HEK293 (cell line): ENCODE data around the gene MCM3AP.

Experiments used
- BCL11B ChIP-seq: fragments of 450-650 bp; formaldehyde crosslinking; IDR thresholded peaks from 2 replicates; pipeline ENCODE4 v1.5.1; 2016; ENCODE audit warnings: low read depth, missing biosample characterization, missing genetic modification characterization
- BCL6B ChIP-seq: fragments of 450-650 bp; formaldehyde crosslinking; IDR thresholded peaks from 2 replicates; pipeline ENCODE4 v1.5.1; 2017; ENCODE audit warnings: missing biosample characterization, missing genetic modification characterization
- GLI2 ChIP-seq: fragments of 450-650 bp; formaldehyde crosslinking; IDR thresholded peaks from 2 replicates; pipeline ENCODE4; 2017; ENCODE audit warnings: missing biosample characterization, missing genetic modification characterization, low read depth, borderline replicate concordance
- GLIS2 ChIP-seq: fragments of 450-650 bp; formaldehyde crosslinking; IDR thresholded peaks from 2 replicates; pipeline ENCODE4 v1.5.1; 2016; ENCODE audit warnings: missing biosample characterization, missing genetic modification characterization
- SETDB1 ChIP-seq: IDR thresholded peaks from one replicate; pipeline ENCODE4 v1.6.1; 2017; ENCODE audit warnings: mild to moderate bottlenecking, low read length, moderate library complexity, mixed read lengths; ENCODE audit not compliant: insufficient read length
- TCF7L2 ChIP-seq: IDR thresholded peaks from 2 replicates; pipeline ENCODE4 v1.6.1; 2011; ENCODE audit warnings: low read depth, mild to moderate bottlenecking, inconsistent platforms, low read length, moderate library complexity, borderline replicate concordance
- ZBTB21 ChIP-seq: fragments of 450-650 bp; formaldehyde crosslinking; IDR thresholded peaks from 2 replicates; pipeline ENCODE4 v1.5.1; 2017; ENCODE audit warnings: missing biosample characterization, missing genetic modification characterization
- ZNF10 ChIP-seq: fragments of 450-650 bp; formaldehyde crosslinking; IDR thresholded peaks from 2 replicates; pipeline ENCODE4 v1.5.1; 2017; ENCODE audit warnings: missing biosample characterization, missing genetic modification characterization
- ZNF112 ChIP-seq: fragments of 450-650 bp; formaldehyde crosslinking; IDR thresholded peaks from 2 replicates; pipeline ENCODE4 v1.5.0; 2017; ENCODE audit warnings: missing biosample characterization, missing genetic modification characterization
- ZNF114 ChIP-seq: fragments of 450-650 bp; formaldehyde crosslinking; IDR thresholded peaks from 2 replicates; pipeline ENCODE4 v1.5.0; 2017; ENCODE audit warnings: missing biosample characterization, missing genetic modification characterization
- ZNF184 ChIP-seq: fragments of 450-650 bp; IDR thresholded peaks from 2 replicates; pipeline ENCODE4 v1.5.1; 2018; ENCODE audit warnings: missing biosample characterization, mild to moderate bottlenecking, missing genetic modification characterization
- ZNF239 ChIP-seq: fragments of 450-650 bp; formaldehyde crosslinking; IDR thresholded peaks from 2 replicates; pipeline ENCODE4 v1.5.1; 2016; ENCODE audit warnings: missing biosample characterization, missing genetic modification characterization
- ZNF248 ChIP-seq: fragments of 450-650 bp; formaldehyde crosslinking; IDR thresholded peaks from 2 replicates; pipeline ENCODE4 v1.5.1; 2017; ENCODE audit warnings: missing biosample characterization, missing genetic modification characterization
- ZNF26 ChIP-seq: fragments of 450-650 bp; formaldehyde crosslinking; IDR thresholded peaks from 2 replicates; pipeline ENCODE4 v1.5.1; 2016; ENCODE audit warnings: missing biosample characterization, missing genetic modification characterization
- ZNF266 ChIP-seq: fragments of 450-650 bp; formaldehyde crosslinking; IDR thresholded peaks from 2 replicates; pipeline ENCODE4 v1.5.1; 2016; ENCODE audit warnings: missing biosample characterization, missing genetic modification characterization, low read depth
- ZNF530 ChIP-seq: fragments of 450-650 bp; formaldehyde crosslinking; IDR thresholded peaks from 2 replicates; pipeline ENCODE4 v1.5.1; 2016; ENCODE audit warnings: low read depth, missing biosample characterization, missing genetic modification characterization
- ZNF555 ChIP-seq: fragments of 450-650 bp; formaldehyde crosslinking; conservative IDR thresholded peaks from 2 replicates; pipeline ENCODE4 v1.5.1; 2017; ENCODE audit warnings: missing biosample characterization, mild to moderate bottlenecking, missing genetic modification characterization, inconsistent platforms
- ZNF558 ChIP-seq: fragments of 450-650 bp; formaldehyde crosslinking; IDR thresholded peaks from 2 replicates; pipeline ENCODE4 v1.5.1; 2016; ENCODE audit warnings: missing biosample characterization, missing genetic modification characterization
- ZNF624 ChIP-seq: fragments of 450-650 bp; formaldehyde crosslinking; IDR thresholded peaks from 2 replicates; pipeline ENCODE4 v1.5.1; 2017; ENCODE audit warnings: missing biosample characterization, missing genetic modification characterization
- ZSCAN23 ChIP-seq: fragments of 450-650 bp; formaldehyde crosslinking; IDR thresholded peaks from 2 replicates; pipeline ENCODE4 v1.5.1; 2016; ENCODE audit warnings: missing biosample characterization, missing genetic modification characterization
- ZSCAN4 ChIP-seq: fragments of 450-650 bp; formaldehyde crosslinking; IDR thresholded peaks from 2 replicates; pipeline ENCODE4 v1.5.1; 2017; ENCODE audit warnings: missing biosample characterization, missing genetic modification characterization
- TF ChIP-seq, protein P1 (sequence below): fragments of 450-650 bp; formaldehyde crosslinking; IDR thresholded peaks from 2 replicates; pipeline ENCODE4 v1.5.1; 2017; ENCODE audit warnings: missing biosample characterization, missing genetic modification characterization
- TF ChIP-seq, protein P2 (sequence below): fragments of 450-650 bp; formaldehyde crosslinking; IDR thresholded peaks from 2 replicates; pipeline ENCODE4 v1.5.1; 2016; ENCODE audit warnings: missing biosample characterization, missing genetic modification characterization
- TF ChIP-seq, protein P3 (sequence below): fragments of 450-650 bp; formaldehyde crosslinking; conservative IDR thresholded peaks from 2 replicates; pipeline ENCODE4 v1.5.1; 2016; ENCODE audit warnings: low read depth, missing biosample characterization, missing genetic modification characterization
- TF ChIP-seq, protein P4 (sequence below): fragments of 450-650 bp; formaldehyde crosslinking; IDR thresholded peaks from 2 replicates; pipeline ENCODE4 v1.5.1; 2016; ENCODE audit warnings: missing biosample characterization, missing genetic modification characterization
- TF ChIP-seq, protein P5 (sequence below): fragments of 450-650 bp; formaldehyde crosslinking; IDR thresholded peaks from 2 replicates; pipeline ENCODE4 v1.5.1; 2017; ENCODE audit warnings: missing biosample characterization, missing genetic modification characterization

The MCM3AP gene

DNA sequence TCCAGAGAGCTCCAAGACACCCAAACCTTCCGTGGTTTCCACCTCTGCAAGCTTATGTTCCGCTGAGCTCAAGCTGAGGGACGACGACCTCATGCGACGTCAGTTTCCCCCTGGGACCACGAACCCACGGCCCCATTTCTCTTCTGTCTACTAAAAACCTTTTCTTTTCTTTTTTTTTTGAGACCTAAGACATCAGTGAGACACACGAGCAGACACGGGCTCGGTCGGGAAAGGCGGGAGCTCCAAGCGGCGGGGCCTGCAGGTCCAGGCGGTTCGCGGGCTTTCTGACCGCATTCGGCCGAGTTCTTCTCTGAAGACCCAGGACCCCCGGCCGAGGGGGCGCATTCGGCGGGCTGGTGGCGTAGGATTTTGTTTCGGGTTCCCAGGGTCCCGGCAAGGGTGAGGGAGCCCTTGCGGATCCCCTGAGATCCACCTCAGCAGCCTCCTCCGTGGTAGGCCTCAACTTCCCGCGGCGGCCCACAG, 37.9 kb upstream of the MCM3AP start (continued):
- TF ChIP-seq BCL6B (tag by site-specific recombination) (no peak), ZNF239 (0 out of 2 replicates have a peak, but pooled peaks have one; percentile 15), ZNF555 (tag by site-specific recombination) (no peak), ZNF112 (no peak), ZNF624 (tag by site-specific recombination) (peak; percentile 69; the same call in 1 of the 2 replicates), ZNF530 (no peak), TCF7L2 (no peak), ZNF266 (tag by site-specific recombination) (0 out of 2 replicates have a peak, but pooled peaks have one; percentile 44), ZNF184 (tag by site-specific recombination) (peak; percentile 21; the same call in 1 of the 2 replicates), ZNF558 (tag by site-specific recombination) (no peak), ZBTB21 (tag by site-specific recombination) (0 out of 2 replicates have a peak, but pooled peaks have one; percentile 44), ZNF114 (tag by site-specific recombination) (no peak), ZNF26 (tag by site-specific recombination) (no peak), GLI2 (no peak), ZNF10 (tag by site-specific recombination) (no peak), ZNF248 (no peak), GLIS2 (tag by site-specific recombination) (no peak), ZSCAN4 (tag by site-specific recombination) (no peak), BCL11B (peak; percentile 46; the same call in 1 of the 2 replicates), SETDB1 (no peak), ZSCAN23 (tag by site-specific recombination) (0 out of 2 replicates have a peak, but pooled peaks have one; percentile 73)
- TF ChIP-seq, protein P1, sequence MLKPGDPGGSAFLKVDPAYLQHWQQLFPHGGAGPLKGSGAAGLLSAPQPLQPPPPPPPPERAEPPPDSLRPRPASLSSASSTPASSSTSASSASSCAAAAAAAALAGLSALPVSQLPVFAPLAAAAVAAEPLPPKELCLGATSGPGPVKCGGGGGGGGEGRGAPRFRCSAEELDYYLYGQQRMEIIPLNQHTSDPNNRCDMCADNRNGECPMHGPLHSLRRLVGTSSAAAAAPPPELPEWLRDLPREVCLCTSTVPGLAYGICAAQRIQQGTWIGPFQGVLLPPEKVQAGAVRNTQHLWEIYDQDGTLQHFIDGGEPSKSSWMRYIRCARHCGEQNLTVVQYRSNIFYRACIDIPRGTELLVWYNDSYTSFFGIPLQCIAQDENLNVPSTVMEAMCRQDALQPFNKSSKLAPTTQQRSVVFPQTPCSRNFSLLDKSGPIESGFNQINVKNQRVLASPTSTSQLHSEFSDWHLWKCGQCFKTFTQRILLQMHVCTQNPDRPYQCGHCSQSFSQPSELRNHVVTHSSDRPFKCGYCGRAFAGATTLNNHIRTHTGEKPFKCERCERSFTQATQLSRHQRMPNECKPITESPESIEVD: no peak
- TF ChIP-seq, protein P2, sequence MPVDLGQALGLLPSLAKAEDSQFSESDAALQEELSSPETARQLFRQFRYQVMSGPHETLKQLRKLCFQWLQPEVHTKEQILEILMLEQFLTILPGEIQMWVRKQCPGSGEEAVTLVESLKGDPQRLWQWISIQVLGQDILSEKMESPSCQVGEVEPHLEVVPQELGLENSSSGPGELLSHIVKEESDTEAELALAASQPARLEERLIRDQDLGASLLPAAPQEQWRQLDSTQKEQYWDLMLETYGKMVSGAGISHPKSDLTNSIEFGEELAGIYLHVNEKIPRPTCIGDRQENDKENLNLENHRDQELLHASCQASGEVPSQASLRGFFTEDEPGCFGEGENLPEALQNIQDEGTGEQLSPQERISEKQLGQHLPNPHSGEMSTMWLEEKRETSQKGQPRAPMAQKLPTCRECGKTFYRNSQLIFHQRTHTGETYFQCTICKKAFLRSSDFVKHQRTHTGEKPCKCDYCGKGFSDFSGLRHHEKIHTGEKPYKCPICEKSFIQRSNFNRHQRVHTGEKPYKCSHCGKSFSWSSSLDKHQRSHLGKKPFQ (tag by site-specific recombination): no peak
- TF ChIP-seq, protein P3, sequence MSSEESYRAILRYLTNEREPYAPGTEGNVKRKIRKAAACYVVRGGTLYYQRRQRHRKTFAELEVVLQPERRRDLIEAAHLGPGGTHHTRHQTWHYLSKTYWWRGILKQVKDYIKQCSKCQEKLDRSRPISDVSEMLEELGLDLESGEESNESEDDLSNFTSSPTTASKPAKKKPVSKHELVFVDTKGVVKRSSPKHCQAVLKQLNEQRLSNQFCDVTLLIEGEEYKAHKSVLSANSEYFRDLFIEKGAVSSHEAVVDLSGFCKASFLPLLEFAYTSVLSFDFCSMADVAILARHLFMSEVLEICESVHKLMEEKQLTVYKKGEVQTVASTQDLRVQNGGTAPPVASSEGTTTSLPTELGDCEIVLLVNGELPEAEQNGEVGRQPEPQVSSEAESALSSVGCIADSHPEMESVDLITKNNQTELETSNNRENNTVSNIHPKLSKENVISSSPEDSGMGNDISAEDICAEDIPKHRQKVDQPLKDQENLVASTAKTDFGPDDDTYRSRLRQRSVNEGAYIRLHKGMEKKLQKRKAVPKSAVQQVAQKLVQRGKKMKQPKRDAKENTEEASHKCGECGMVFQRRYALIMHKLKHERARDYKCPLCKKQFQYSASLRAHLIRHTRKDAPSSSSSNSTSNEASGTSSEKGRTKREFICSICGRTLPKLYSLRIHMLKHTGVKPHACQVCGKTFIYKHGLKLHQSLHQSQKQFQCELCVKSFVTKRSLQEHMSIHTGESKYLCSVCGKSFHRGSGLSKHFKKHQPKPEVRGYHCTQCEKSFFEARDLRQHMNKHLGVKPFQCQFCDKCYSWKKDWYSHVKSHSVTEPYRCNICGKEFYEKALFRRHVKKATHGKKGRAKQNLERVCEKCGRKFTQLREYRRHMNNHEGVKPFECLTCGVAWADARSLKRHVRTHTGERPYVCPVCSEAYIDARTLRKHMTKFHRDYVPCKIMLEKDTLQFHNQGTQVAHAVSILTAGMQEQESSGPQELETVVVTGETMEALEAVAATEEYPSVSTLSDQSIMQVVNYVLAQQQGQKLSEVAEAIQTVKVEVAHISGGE (tag by site-specific recombination): peak; percentile 28
- TF ChIP-seq, protein P4, sequence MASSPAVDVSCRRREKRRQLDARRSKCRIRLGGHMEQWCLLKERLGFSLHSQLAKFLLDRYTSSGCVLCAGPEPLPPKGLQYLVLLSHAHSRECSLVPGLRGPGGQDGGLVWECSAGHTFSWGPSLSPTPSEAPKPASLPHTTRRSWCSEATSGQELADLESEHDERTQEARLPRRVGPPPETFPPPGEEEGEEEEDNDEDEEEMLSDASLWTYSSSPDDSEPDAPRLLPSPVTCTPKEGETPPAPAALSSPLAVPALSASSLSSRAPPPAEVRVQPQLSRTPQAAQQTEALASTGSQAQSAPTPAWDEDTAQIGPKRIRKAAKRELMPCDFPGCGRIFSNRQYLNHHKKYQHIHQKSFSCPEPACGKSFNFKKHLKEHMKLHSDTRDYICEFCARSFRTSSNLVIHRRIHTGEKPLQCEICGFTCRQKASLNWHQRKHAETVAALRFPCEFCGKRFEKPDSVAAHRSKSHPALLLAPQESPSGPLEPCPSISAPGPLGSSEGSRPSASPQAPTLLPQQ (tag by site-specific recombination): peak; percentile 9
- TF ChIP-seq, protein P5, sequence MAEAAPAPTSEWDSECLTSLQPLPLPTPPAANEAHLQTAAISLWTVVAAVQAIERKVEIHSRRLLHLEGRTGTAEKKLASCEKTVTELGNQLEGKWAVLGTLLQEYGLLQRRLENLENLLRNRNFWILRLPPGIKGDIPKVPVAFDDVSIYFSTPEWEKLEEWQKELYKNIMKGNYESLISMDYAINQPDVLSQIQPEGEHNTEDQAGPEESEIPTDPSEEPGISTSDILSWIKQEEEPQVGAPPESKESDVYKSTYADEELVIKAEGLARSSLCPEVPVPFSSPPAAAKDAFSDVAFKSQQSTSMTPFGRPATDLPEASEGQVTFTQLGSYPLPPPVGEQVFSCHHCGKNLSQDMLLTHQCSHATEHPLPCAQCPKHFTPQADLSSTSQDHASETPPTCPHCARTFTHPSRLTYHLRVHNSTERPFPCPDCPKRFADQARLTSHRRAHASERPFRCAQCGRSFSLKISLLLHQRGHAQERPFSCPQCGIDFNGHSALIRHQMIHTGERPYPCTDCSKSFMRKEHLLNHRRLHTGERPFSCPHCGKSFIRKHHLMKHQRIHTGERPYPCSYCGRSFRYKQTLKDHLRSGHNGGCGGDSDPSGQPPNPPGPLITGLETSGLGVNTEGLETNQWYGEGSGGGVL: no peak
